ENCODE results near the gene ADD1. TPM values are rescaled to one million over a fixed set of nuclear protein-coding genes. Genes with fewer than 3 reads are reported as not detected.

ADD1 gene
- total RNA-seq, 1 donor from 2014 or later: 276 TPM

GRCh38 chr4:2907706-2908293 is 64.2 kb downstream of the ADD1 start:
- no peak for TF ChIP-seq CTCF (IDR thresholded peaks at IDR 0.05; ENCODE audit: partially characterized antibody, unreplicated experiment)
- no peak overlapping the region for H3K4me3 Mint-ChIP-seq (ENCODE audit: unreplicated experiment)
- H3K4me1 Mint-ChIP-seq (ENCODE audit: low read depth, unreplicated experiment): no peaks in the 10 kb centered on the region
- H3K27ac Mint-ChIP-seq (ENCODE audit: unreplicated experiment): no peak overlapping the region
- H3K9me3 Mint-ChIP-seq (ENCODE audit: unreplicated experiment): peaks cover 2% of the 10 kb centered on the region
- no peak for DNase-seq
- no peaks in the 10 kb centered on the region for H3K36me3 Mint-ChIP-seq (ENCODE audit: unreplicated experiment)
- H3K27me3 Mint-ChIP-seq (ENCODE audit: unreplicated experiment): peaks cover 2% of the 10 kb centered on the region

GRCh38 chr4:2908686-2909085 is 65.0 kb downstream of the ADD1 start:
- H3K27ac Mint-ChIP-seq (ENCODE audit: unreplicated experiment): no peak overlapping the region
- TF ChIP-seq CTCF (IDR thresholded peaks at IDR 0.05; ENCODE audit: partially characterized antibody, unreplicated experiment): no peak
- no peak for DNase-seq

GRCh38 chr4:2909583-2909982 is 65.9 kb downstream of the ADD1 start:
- Mint-ChIP-seq H3K4me3 (ENCODE audit: unreplicated experiment) (no peak overlapping the region), H3K27ac (ENCODE audit: unreplicated experiment) (no peak overlapping the region), H3K27me3 (ENCODE audit: unreplicated experiment) (peaks cover 2% of the 10 kb centered on the region), H3K4me1 (ENCODE audit: low read depth, unreplicated experiment) (no peaks in the 10 kb centered on the region), H3K9me3 (ENCODE audit: unreplicated experiment) (peaks cover 2% of the 10 kb centered on the region), H3K36me3 (ENCODE audit: unreplicated experiment) (no peaks in the 10 kb centered on the region)
- DNase-seq: no peak
- TF ChIP-seq CTCF (IDR thresholded peaks at IDR 0.05; ENCODE audit: partially characterized antibody, unreplicated experiment): no peak

More at GRCh38 chr4:2908686-2909085, 65.0 kb downstream of the ADD1 start:
- Mint-ChIP-seq H3K36me3 (ENCODE audit: unreplicated experiment) (no peaks in the 10 kb centered on the region), H3K4me3 (ENCODE audit: unreplicated experiment) (no peak overlapping the region), H3K9me3 (ENCODE audit: unreplicated experiment) (peaks cover 2% of the 10 kb centered on the region), H3K4me1 (ENCODE audit: low read depth, unreplicated experiment) (no peaks in the 10 kb centered on the region), H3K27me3 (ENCODE audit: unreplicated experiment) (peaks cover 2% of the 10 kb centered on the region)

- H3K4me1 Mint-ChIP-seq (ENCODE audit: low read depth, unreplicated experiment): no peaks in the 10 kb centered on the region
- TF ChIP-seq CTCF (IDR thresholded peaks at IDR 0.05; ENCODE audit: partially characterized antibody, unreplicated experiment): no peak
- H3K9me3 Mint-ChIP-seq (ENCODE audit: unreplicated experiment): peaks cover 1% of the 10 kb centered on the region
- no peak for DNase-seq
- no peak overlapping the region for H3K27ac Mint-ChIP-seq (ENCODE audit: unreplicated experiment)
- H3K27me3 Mint-ChIP-seq (ENCODE audit: unreplicated experiment): peaks cover 2% of the 10 kb centered on the region
- no peaks in the 10 kb centered on the region for H3K36me3 Mint-ChIP-seq (ENCODE audit: unreplicated experiment)
- H3K4me3 Mint-ChIP-seq (ENCODE audit: unreplicated experiment): no peak overlapping the region
Measured at GRCh38 chr4:2910409-2910808, 66.8 kb downstream of the ADD1 start.

- H3K4me1 Mint-ChIP-seq (ENCODE audit: low read depth, unreplicated experiment): no peaks in the 10 kb centered on the region
- no peak for DNase-seq
- no peak for TF ChIP-seq CTCF (IDR thresholded peaks at IDR 0.05; ENCODE audit: partially characterized antibody, unreplicated experiment)
- H3K27ac Mint-ChIP-seq (ENCODE audit: unreplicated experiment): no peak overlapping the region
- H3K27me3 Mint-ChIP-seq (ENCODE audit: unreplicated experiment): peaks cover 4% of the 10 kb centered on the region
- peaks cover 4% of the 10 kb centered on the region for H3K36me3 Mint-ChIP-seq (ENCODE audit: unreplicated experiment)
- peaks cover 2% of the 10 kb centered on the region for H3K9me3 Mint-ChIP-seq (ENCODE audit: unreplicated experiment)
- H3K4me3 Mint-ChIP-seq (ENCODE audit: unreplicated experiment): no peak overlapping the region
Measured at GRCh38 chr4:2911868-2912267, 68.2 kb downstream of the ADD1 start.
